Measurements from ENCODE around the gene CLPTM1L.

The CLPTM1L gene

GRCh38 chr5:1325191-1325741 lies 19.6 kb downstream of the CLPTM1L start:
- no peak for DNase-seq

GRCh38 chr5:1324719-1325190 lies 20.1 kb downstream of the CLPTM1L start:
- no peak for DNase-seq

- no peak for DNase-seq
These were observed 20.6 kb downstream of the CLPTM1L start for GRCh38 chr5:1324301-1324700.

GRCh38 chr5:1323803-1324173 lies 21.1 kb downstream of the CLPTM1L start:
- no peak for DNase-seq

GRCh38 chr5:1322955-1323802 lies 21.7 kb downstream of the CLPTM1L start:
- no peak for DNase-seq

GRCh38 chr5:1322036-1322900 lies 22.6 kb downstream of the CLPTM1L start:
- no peak for DNase-seq

GRCh38 chr5:1321576-1321975 lies 23.3 kb downstream of the CLPTM1L start:
- no peak for DNase-seq

- DNase-seq = no peak
These were observed 24.2 kb downstream of the CLPTM1L start for GRCh38 chr5:1320436-1321344.

- no peak for DNase-seq
These were observed 25.3 kb downstream of the CLPTM1L start for GRCh38 chr5:1319436-1320256.

GRCh38 chr5:1318659-1319251 lies 26.1 kb downstream of the CLPTM1L start:
- DNase-seq = no peak

- DNase-seq = no peak
These were observed 26.9 kb downstream of the CLPTM1L start for GRCh38 chr5:1317921-1318565.

- no peak for DNase-seq
These were observed 28.1 kb downstream of the CLPTM1L start for GRCh38 chr5:1316588-1317340.

- peak; percentile 32 to 91 (median 46) for DNase-seq
These were observed 29.0 kb downstream of the CLPTM1L start for GRCh38 chr5:1315709-1316587.

- no peak for DNase-seq
These were observed 29.7 kb downstream of the CLPTM1L start for GRCh38 chr5:1315018-1315708.

- DNase-seq = no peak
These were observed 30.3 kb downstream of the CLPTM1L start for GRCh38 chr5:1314564-1314982.

- peak in 2 of 5 donors; percentile 27 to 89 for DNase-seq
These were observed 31.7 kb downstream of the CLPTM1L start for GRCh38 chr5:1312993-1313833.

- peak in 4 of 5 donors; percentile 28 to 45 (median 36) for DNase-seq
These were observed 32.7 kb downstream of the CLPTM1L start for GRCh38 chr5:1312206-1312605.

Measured in T-helper 1 cell (primary cell).